Endothelial cell of umbilical vein (primary cell): Measurements from ENCODE around the gene CARS1.
"Not testable (repeated sequence)": the region's sequence is repeated elsewhere in the genome, so short reads cannot be mapped to it uniquely, and the experiment has no call there.

Source experiments
- POLR2AphosphoS5 ChIP-seq: IDR thresholded peaks from 2 replicates; pipeline ENCODE4 v1.6.1; 2012; ENCODE audit warnings: low read depth, mild to moderate bottlenecking, control low read depth, low read length, moderate library complexity; ENCODE audit not compliant: insufficient read depth
- TF ChIP-seq, protein P1 (sequence below), 2 donors: IDR thresholded peaks; 1 replicate in 1 of 2; 2 replicates in 1 of 2; pipeline ENCODE4 v1.5.1; 2011; ENCODE audit warnings: low read length in 2 of 2, mild to moderate bottlenecking in 2 of 2, moderate library complexity in 2 of 2, control low read depth in 1 of 2, inconsistent platforms in 1 of 2, low read depth in 1 of 2; ENCODE audit not compliant: insufficient read depth in 1 of 2; ENCODE audit errors: extremely low read depth in 1 of 2

DNA sequence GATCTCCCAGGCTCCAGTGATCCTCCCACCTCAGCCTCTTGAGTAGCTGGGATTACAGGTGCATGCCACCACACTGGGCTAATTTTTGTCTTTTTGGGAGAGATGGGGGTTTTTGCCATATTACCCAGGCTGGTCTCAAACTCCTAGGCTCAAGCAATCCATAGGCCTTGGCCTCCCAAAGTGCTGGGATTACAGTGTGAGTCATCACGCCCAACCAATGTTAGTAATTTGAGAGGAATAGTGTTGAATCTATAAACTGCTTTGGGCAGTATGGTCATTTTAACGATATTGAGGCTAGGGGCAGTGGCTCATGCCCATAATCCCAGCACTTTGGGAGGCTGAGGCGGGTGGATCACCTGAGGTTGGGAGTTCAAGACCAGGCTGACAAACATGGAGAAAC is 9.1 kb upstream of the CARS1 start:
- TF ChIP-seq, protein P1, sequence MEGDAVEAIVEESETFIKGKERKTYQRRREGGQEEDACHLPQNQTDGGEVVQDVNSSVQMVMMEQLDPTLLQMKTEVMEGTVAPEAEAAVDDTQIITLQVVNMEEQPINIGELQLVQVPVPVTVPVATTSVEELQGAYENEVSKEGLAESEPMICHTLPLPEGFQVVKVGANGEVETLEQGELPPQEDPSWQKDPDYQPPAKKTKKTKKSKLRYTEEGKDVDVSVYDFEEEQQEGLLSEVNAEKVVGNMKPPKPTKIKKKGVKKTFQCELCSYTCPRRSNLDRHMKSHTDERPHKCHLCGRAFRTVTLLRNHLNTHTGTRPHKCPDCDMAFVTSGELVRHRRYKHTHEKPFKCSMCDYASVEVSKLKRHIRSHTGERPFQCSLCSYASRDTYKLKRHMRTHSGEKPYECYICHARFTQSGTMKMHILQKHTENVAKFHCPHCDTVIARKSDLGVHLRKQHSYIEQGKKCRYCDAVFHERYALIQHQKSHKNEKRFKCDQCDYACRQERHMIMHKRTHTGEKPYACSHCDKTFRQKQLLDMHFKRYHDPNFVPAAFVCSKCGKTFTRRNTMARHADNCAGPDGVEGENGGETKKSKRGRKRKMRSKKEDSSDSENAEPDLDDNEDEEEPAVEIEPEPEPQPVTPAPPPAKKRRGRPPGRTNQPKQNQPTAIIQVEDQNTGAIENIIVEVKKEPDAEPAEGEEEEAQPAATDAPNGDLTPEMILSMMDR (IDR thresholded peaks at IDR 0.05; ENCODE audit: extremely low read depth in 1 of 2, insufficient read depth in 1 of 2, low read depth in 1 of 2, low read length in 2 of 2), result not testable (repeated sequence)
- TF ChIP-seq POLR2AphosphoS5, result not testable (repeated sequence)
